PC-9 (cell line): ENCODE results near the gene BICC1. TPM values are rescaled to one million over a fixed set of nuclear protein-coding genes. Genes with fewer than 3 reads are reported as not detected.

Experiments
- BruUV-seq: library from RNA; stranded (reverse); fragments of 400-500 nt; replicated peaks from 2 replicates; lab custom pipeline; 2021; lab: Mats Ljungman, UMichigan
- CTCF ChIA-PET: fragments of 300-600 bp; sonication (Branson Sonifier 250); formaldehyde crosslinking; loops from one replicate; lab custom pipeline; 2022; ENCODE audit warnings: antibody characterized with exemption; lab: Charles Lee
- POLR2A ChIA-PET: fragments of 300-600 bp; sonication (Branson Sonifier 250); formaldehyde crosslinking; loops from one replicate; lab custom pipeline; 2022; ENCODE audit warnings: antibody characterized with exemption; ENCODE audit not compliant: unreplicated experiment; lab: Charles Lee
- DNase-seq, 2 experiments: peaks; one replicate each; pipeline versions ENCODE4 v3.0.0 to v3.0.0-alpha.2; 2015 to 2022; ENCODE audit warnings: mixed read lengths in 1 of 2
- H2AFZ ChIP-seq: fragments of 200-600 bp; sonication (generic); 2 replicates; pipeline ENCODE4 v1.8.1; 2017; ENCODE audit warnings: antibody characterized with exemption
- H3F3A ChIP-seq: fragments of 200-600 bp; sonication (generic); 2 replicates; pipeline ENCODE4 v1.8.1; 2017; ENCODE audit warnings: antibody characterized with exemption, mild to moderate bottlenecking, low read depth; ENCODE audit not compliant: insufficient read depth
- H3K27ac ChIP-seq: fragments of 200-600 bp; sonication (generic); 2 replicates; pipeline ENCODE4 v1.6.1; 2016; ENCODE audit warnings: mixed run types
- H3K27me3 ChIP-seq: fragments of 200-600 bp; sonication (generic); 2 replicates; pipeline ENCODE4 v1.6.1; 2016; ENCODE audit warnings: low read depth, mixed run types; ENCODE audit not compliant: insufficient read depth
- H3K36me3 ChIP-seq: fragments of 200-600 bp; sonication (generic); 2 replicates; pipeline ENCODE4 v1.6.1; 2016; ENCODE audit warnings: low read depth, mixed run types
- H3K4me1 ChIP-seq: fragments of 200-600 bp; sonication (generic); replicated peaks from 2 replicates; pipeline ENCODE4 v1.6.1; 2016; ENCODE audit warnings: mixed run types; ENCODE audit not compliant: insufficient read depth
- H3K4me2 ChIP-seq: fragments of 200-600 bp; sonication (generic); 2 replicates; pipeline ENCODE4 v1.6.1; 2017; ENCODE audit warnings: mixed run types
- H3K4me3 ChIP-seq: fragments of 200-600 bp; sonication (generic); 2 replicates; pipeline ENCODE4 v1.6.1; 2016; ENCODE audit warnings: mixed run types
- H3K79me2 ChIP-seq: fragments of 200-600 bp; sonication (generic); 2 replicates; pipeline ENCODE4 v1.6.1; 2017; ENCODE audit warnings: low read depth, mixed run types
- H3K9me2 ChIP-seq: fragments of 200-600 bp; sonication (generic); 2 replicates; pipeline ENCODE4 v1.8.1; 2017; ENCODE audit warnings: mild to moderate bottlenecking; ENCODE audit not compliant: insufficient read depth
- H3K9me3 ChIP-seq: fragments of 200-600 bp; sonication (generic); 2 replicates; pipeline ENCODE4 v1.8.1; 2016; ENCODE audit warnings: low read depth; ENCODE audit not compliant: insufficient read depth
- H4K20me1 ChIP-seq: fragments of 200-600 bp; sonication (generic); 2 replicates; pipeline ENCODE4 v1.8.1; 2017; ENCODE audit not compliant: insufficient read depth
- CTCF ChIP-seq: fragments of 200-600 bp; sonication (generic); conservative IDR thresholded peaks from 2 replicates; pipeline ENCODE4 v1.6.1; 2017; ENCODE audit warnings: mixed run types, antibody characterized with exemption, mild to moderate bottlenecking, moderate library complexity
- EZH2 ChIP-seq: fragments of 200-600 bp; sonication (generic); IDR thresholded peaks from 2 replicates; pipeline ENCODE4 v1.8.0; 2017; ENCODE audit warnings: antibody characterized with exemption, low read depth
- intact Hi-C: fragments of 100-400 bp; cut with micrococcal nuclease; formaldehyde crosslinking; loops from one replicate; pipeline ENCODE4 v1.10.0; 2022; ENCODE audit not compliant: unreplicated experiment
- total RNA-seq: library from RNA; stranded (reverse); gene quantifications from 2 replicates; pipeline ENCODE4 v1.2.3, GENCODE V29; 2021

The BICC1 gene
- total RNA-seq, 1 experiment from 2014 or later: not detected

- intact Hi-C loops: no loop called here
- H3K36me3 ChIP-seq: no peaks in the 10 kb centered on the region
- H3K9me3 ChIP-seq: no peaks in the 10 kb centered on the region
- no peaks in the 10 kb centered on the region for H3K79me2 ChIP-seq
- no TSS peak for BruUV-seq
- no peak overlapping the region for H3K27ac ChIP-seq
- no peak for DNase-seq
- no peak overlapping the region for H3K4me3 ChIP-seq
- H3K27me3 ChIP-seq: no peaks in the 10 kb centered on the region
- no peaks in the 10 kb centered on the region for H3F3A ChIP-seq
- no peaks in the 10 kb centered on the region for H3K4me1 ChIP-seq
- H3K4me2 ChIP-seq: no peak overlapping the region
- TF ChIP-seq EZH2: no peak
- TF ChIP-seq CTCF: no peak
- POLR2A ChIA-PET: no interaction called here
- H4K20me1 ChIP-seq: no peaks in the 10 kb centered on the region
- CTCF ChIA-PET: no interaction called here
- H2AFZ ChIP-seq: no peak overlapping the region
- H3K9me2 ChIP-seq: no peaks in the 10 kb centered on the region
Observed at GRCh38 chr10:58480321-58480720, 32.4 kb upstream of the BICC1 start.

GRCh38 chr10:58481569-58482109 is 31.0 kb upstream of the BICC1 start:
- no peaks in the 10 kb centered on the region for H3K27me3 ChIP-seq
- no peaks in the 10 kb centered on the region for H3K79me2 ChIP-seq
- H3F3A ChIP-seq: no peaks in the 10 kb centered on the region
- TF ChIP-seq EZH2 (no peak), CTCF (no peak)
- no peak overlapping the region for H3K27ac ChIP-seq
- no peaks in the 10 kb centered on the region for H3K4me1 ChIP-seq
- H3K9me2 ChIP-seq: no peaks in the 10 kb centered on the region
- H3K9me3 ChIP-seq: no peaks in the 10 kb centered on the region
- no TSS peak for BruUV-seq
- no peak overlapping the region for H2AFZ ChIP-seq
- ChIA-PET POLR2A (no interaction called here), CTCF (no interaction called here)
- no peak overlapping the region for H3K4me2 ChIP-seq
- DNase-seq: no peak
- H3K36me3 ChIP-seq: no peaks in the 10 kb centered on the region
- H4K20me1 ChIP-seq: no peaks in the 10 kb centered on the region
- intact Hi-C loops: no loop called here
- H3K4me3 ChIP-seq: no peak overlapping the region

- no peak overlapping the region for H3K4me2 ChIP-seq
- no peak overlapping the region for H2AFZ ChIP-seq
- DNase-seq: no peak
- no peaks in the 10 kb centered on the region for H3K4me1 ChIP-seq
- TF ChIP-seq CTCF: no peak
- TF ChIP-seq EZH2: no peak
- CTCF ChIA-PET: no interaction called here
- no peak overlapping the region for H3K4me3 ChIP-seq
- POLR2A ChIA-PET: interaction anchor here (0.7 kb wide), 1 partner anchor 29 kb away, joined by 6 read pairs; no protein-coding TSS in a partner anchor
- no peak overlapping the region for H3K27ac ChIP-seq
- H3K9me3 ChIP-seq: no peaks in the 10 kb centered on the region
- H3K36me3 ChIP-seq: no peaks in the 10 kb centered on the region
- no peaks in the 10 kb centered on the region for H3F3A ChIP-seq
- intact Hi-C loops: no loop called here
- H4K20me1 ChIP-seq: no peaks in the 10 kb centered on the region
- no TSS peak for BruUV-seq
- H3K79me2 ChIP-seq: no peaks in the 10 kb centered on the region
- no peaks in the 10 kb centered on the region for H3K9me2 ChIP-seq
- H3K27me3 ChIP-seq: no peaks in the 10 kb centered on the region
Observed at GRCh38 chr10:58486821-58487220, 25.9 kb upstream of the BICC1 start.
